ENCODE results near the gene UNC93A.

The UNC93A gene

DNA sequence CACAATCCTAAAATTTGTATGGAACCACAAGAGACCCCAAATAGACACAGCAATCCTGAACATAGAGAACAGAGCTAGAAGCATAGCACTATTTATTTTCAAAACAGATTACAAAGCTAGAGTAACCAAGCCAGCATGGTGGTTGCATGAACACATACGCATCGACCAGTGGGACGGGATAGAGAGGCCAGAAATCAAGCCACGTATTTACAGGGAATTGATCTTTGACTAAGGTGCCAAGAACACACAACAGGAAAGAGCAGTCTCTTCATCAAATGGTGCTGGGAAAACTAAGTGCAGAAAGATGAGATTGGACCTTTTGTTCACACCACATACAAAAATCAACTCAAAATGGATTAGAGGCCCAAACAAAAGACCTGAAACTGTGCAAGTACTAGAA, 54.8 kb downstream of the UNC93A start:
- POLR2A ChIA-PET, result no interaction called here
- DNase-seq (ENCODE audit: extremely low spot score), result no peak
- CTCF ChIA-PET, result no interaction called here
- TF ChIP-seq NFRKB (IDR thresholded peaks at IDR 0.05) (no peak), SUZ12 (IDR thresholded peaks at IDR 0.05) (no peak), ELF4 (IDR thresholded peaks at IDR 0.05) (no peak), LEF1 (IDR thresholded peaks at IDR 0.05; ENCODE audit: borderline replicate concordance) (no peak), HDGF (IDR thresholded peaks at IDR 0.05; ENCODE audit: borderline replicate concordance) (no peak), SP1 (IDR thresholded peaks at IDR 0.05) (no peak), CTBP1 (IDR thresholded peaks at IDR 0.05; ENCODE audit: borderline replicate concordance) (no peak), ARNT (IDR thresholded peaks at IDR 0.05) (no peak)

GRCh38 chr6:167347226-167347625, 56.1 kb downstream of the UNC93A start:
- DNase-seq (ENCODE audit: extremely low spot score), result no peak
- TF ChIP-seq CTBP1 (IDR thresholded peaks at IDR 0.05; ENCODE audit: borderline replicate concordance), result no peak
- no peak for TF ChIP-seq FOXA1 (IDR thresholded peaks at IDR 0.05)
- no peak for TF ChIP-seq HDGF (IDR thresholded peaks at IDR 0.05; ENCODE audit: borderline replicate concordance)
- TF ChIP-seq ELF4 (IDR thresholded peaks at IDR 0.05), result no peak
- TF ChIP-seq NFRKB (IDR thresholded peaks at IDR 0.05), result no peak
- TF ChIP-seq ZNF384 (IDR thresholded peaks at IDR 0.05), result no peak
- TF ChIP-seq, protein P1, sequence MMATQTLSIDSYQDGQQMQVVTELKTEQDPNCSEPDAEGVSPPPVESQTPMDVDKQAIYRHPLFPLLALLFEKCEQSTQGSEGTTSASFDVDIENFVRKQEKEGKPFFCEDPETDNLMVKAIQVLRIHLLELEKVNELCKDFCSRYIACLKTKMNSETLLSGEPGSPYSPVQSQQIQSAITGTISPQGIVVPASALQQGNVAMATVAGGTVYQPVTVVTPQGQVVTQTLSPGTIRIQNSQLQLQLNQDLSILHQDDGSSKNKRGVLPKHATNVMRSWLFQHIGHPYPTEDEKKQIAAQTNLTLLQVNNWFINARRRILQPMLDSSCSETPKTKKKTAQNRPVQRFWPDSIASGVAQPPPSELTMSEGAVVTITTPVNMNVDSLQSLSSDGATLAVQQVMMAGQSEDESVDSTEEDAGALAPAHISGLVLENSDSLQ (IDR thresholded peaks at IDR 0.05), result no peak
- TF ChIP-seq SUZ12 (IDR thresholded peaks at IDR 0.05), result no peak
- CTCF ChIA-PET, result no interaction called here
- POLR2A ChIA-PET, result no interaction called here

DNA sequence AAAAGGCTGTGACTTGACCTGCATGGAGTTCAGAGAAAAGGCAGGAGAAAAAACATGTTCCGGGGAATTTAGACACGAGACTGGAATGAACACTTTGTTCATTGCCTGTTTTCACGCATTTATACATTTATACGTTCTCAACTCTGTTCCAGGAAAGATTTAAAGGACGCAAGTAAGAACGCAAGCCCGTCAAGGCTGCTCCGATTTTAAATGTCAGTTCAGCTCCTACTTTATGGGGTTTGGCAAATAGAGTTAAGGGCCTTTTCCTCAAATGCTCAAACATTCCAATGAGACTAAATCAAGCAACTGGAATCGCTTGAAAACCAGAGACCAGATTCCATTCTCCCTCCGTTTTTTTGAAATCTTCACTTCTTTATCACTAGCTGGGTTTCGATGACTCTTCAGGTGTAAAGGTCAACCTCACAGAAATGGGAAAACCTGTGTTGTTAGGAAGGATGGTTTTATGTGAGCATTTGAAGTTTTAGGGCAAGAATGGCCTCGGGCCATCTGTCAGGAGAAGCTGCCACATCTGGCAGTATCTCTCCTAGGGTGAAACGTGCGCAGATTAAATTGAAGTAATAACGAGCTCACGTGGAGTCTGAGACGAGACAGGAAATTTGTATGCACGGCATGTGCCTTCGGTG, 58.6 kb downstream of the UNC93A start:
- DNase-seq (ENCODE audit: extremely low spot score), result no peak

GRCh38 chr6:167350275-167350696, 59.2 kb downstream of the UNC93A start:
- ChIA-PET CTCF (interaction anchor here (1.1 to 1.7 kb wide), 2 partner anchors 9 to 138 kb away, joined by 4 to 11 read pairs; no protein-coding TSS in a partner anchor), POLR2A (interaction anchor here (1.5 kb wide), 2 partner anchors 9 to 32 kb away, joined by 4 to 10 read pairs; no protein-coding TSS in a partner anchor)
- no peak for TF ChIP-seq FOXK2 (IDR thresholded peaks at IDR 0.05)
- no peak for TF ChIP-seq BHLHE40 (IDR thresholded peaks at IDR 0.05; ENCODE audit: borderline replicate concordance)
- no peak for TF ChIP-seq NFRKB (IDR thresholded peaks at IDR 0.05)
- no peak for TF ChIP-seq FOXA1 (IDR thresholded peaks at IDR 0.05)
- no peak for TF ChIP-seq SUZ12 (IDR thresholded peaks at IDR 0.05)
- no peak for DNase-seq (ENCODE audit: extremely low spot score)

More for the DNA sequence above, 58.6 kb downstream of the UNC93A start:
- ChIA-PET POLR2A (no interaction called here), CTCF (no interaction called here)
- TF ChIP-seq, protein P1 (IDR thresholded peaks at IDR 0.05), result no peak
- TF ChIP-seq FOXA1 (IDR thresholded peaks at IDR 0.05), result no peak
- TF ChIP-seq SUZ12 (IDR thresholded peaks at IDR 0.05), result no peak
- no peak for TF ChIP-seq FOXM1 (IDR thresholded peaks at IDR 0.05; ENCODE audit: borderline replicate concordance)
- no peak for TF ChIP-seq TARDBP (IDR thresholded peaks at IDR 0.05)
- no peak for TF ChIP-seq HDGF (IDR thresholded peaks at IDR 0.05; ENCODE audit: borderline replicate concordance)
- TF ChIP-seq CTBP1 (IDR thresholded peaks at IDR 0.05; ENCODE audit: borderline replicate concordance), result no peak
- no peak for TF ChIP-seq ARNT (IDR thresholded peaks at IDR 0.05)
- no peak for TF ChIP-seq ZNF384 (IDR thresholded peaks at IDR 0.05)
- TF ChIP-seq ELF4 (IDR thresholded peaks at IDR 0.05), result no peak
- TF ChIP-seq LEF1 (IDR thresholded peaks at IDR 0.05; ENCODE audit: borderline replicate concordance), result no peak
- no peak for TF ChIP-seq FOXK2 (IDR thresholded peaks at IDR 0.05)
- TF ChIP-seq BHLHE40 (IDR thresholded peaks at IDR 0.05; ENCODE audit: borderline replicate concordance), result no peak
- TF ChIP-seq NFRKB (IDR thresholded peaks at IDR 0.05), result no peak
- TF ChIP-seq L3MBTL2 (conservative IDR thresholded peaks at IDR 0.05), result no peak
- TF ChIP-seq SP1 (IDR thresholded peaks at IDR 0.05), result no peak

DNA sequence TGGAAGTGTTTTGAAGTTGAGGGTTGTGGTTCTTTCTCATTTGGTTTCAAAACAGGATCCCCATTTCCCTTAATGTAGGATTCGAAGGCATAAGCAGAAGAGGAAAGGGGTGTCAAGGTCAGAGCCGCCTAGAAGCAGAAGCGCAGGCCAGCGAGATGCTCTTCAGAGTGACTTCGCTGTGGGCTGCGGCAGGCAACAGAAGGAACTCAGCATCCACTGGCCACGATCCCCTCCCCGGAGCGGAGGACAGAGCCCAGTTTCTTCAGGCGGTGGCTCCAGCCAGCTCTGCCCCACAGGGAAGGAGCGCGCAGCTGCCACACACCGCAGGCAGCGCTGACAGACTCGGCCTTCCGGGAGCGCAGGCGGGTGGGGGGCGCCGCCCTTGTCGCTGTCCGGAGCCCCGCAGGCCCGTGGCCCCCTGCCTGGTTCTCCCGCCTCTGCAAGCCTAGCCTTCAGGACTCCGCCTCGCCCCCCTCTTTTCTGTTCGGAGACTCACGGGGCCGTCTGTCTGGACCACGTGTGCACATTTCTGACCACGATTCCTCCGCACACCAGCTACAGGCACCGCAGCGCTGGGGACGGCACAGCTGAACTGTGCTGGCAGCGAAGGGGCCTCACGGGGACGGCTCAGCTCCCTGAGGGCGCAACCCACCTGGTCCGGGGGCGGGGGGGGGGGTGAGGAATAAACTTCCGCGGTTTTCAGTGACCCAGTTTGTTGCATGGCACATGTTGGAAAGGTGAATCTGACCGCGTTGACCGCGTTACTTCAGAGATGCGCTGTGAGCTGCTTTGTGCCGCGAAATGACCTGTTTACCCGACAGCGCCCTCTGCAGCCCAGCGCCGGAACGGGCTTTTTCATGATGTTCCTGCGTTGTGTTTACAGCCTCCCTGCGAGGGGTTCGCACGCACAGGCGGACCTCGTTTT, 59.9 kb downstream of the UNC93A start:
- ChIA-PET CTCF (interaction anchor here (0.6 to 1.7 kb wide), 15 partner anchors 10 to 1019 kb away, joined by 3 to 11 read pairs (median 4); no protein-coding TSS in a partner anchor), POLR2A (interaction anchor here (0.7 to 1.7 kb wide), 6 partner anchors 10 to 142 kb away, joined by 3 to 10 read pairs (median 4); no protein-coding TSS in a partner anchor)
- peak; percentile 87 for DNase-seq (ENCODE audit: extremely low spot score)

GRCh38 chr6:167351656-167352345, 60.7 kb downstream of the UNC93A start:
- CTCF ChIA-PET, result interaction anchor here (0.7 to 1.7 kb wide), 8 partner anchors 10 to 1018 kb away, joined by 3 to 11 read pairs (median 4); no protein-coding TSS in a partner anchor
- no peak for DNase-seq (ENCODE audit: extremely low spot score)
- POLR2A ChIA-PET, result interaction anchor here (0.7 to 1.7 kb wide), 6 partner anchors 11 to 143 kb away, joined by 3 to 10 read pairs (median 4); no protein-coding TSS in a partner anchor
- no peak for TF ChIP-seq FOXK2 (IDR thresholded peaks at IDR 0.05)
- TF ChIP-seq CTBP1 (IDR thresholded peaks at IDR 0.05; ENCODE audit: borderline replicate concordance), result no peak
- no peak for TF ChIP-seq L3MBTL2 (conservative IDR thresholded peaks at IDR 0.05)
- no peak for TF ChIP-seq TARDBP (IDR thresholded peaks at IDR 0.05)
- TF ChIP-seq HDGF (IDR thresholded peaks at IDR 0.05; ENCODE audit: borderline replicate concordance), result no peak
- TF ChIP-seq SP1 (IDR thresholded peaks at IDR 0.05), result no peak
- no peak for TF ChIP-seq FOXA1 (IDR thresholded peaks at IDR 0.05)
- no peak for TF ChIP-seq ELF4 (IDR thresholded peaks at IDR 0.05)
- TF ChIP-seq LEF1 (IDR thresholded peaks at IDR 0.05; ENCODE audit: borderline replicate concordance), result no peak
- no peak for TF ChIP-seq FOXM1 (IDR thresholded peaks at IDR 0.05; ENCODE audit: borderline replicate concordance)
- TF ChIP-seq BHLHE40 (IDR thresholded peaks at IDR 0.05; ENCODE audit: borderline replicate concordance), result no peak
- no peak for TF ChIP-seq ARNT (IDR thresholded peaks at IDR 0.05)
- TF ChIP-seq NFRKB (IDR thresholded peaks at IDR 0.05), result no peak

More for the DNA sequence above, 59.9 kb downstream of the UNC93A start:
- TF ChIP-seq L3MBTL2 (conservative IDR thresholded peaks at IDR 0.05), result peak; percentile 96
- no peak for TF ChIP-seq SUZ12 (IDR thresholded peaks at IDR 0.05)
- TF ChIP-seq CTBP1 (IDR thresholded peaks at IDR 0.05; ENCODE audit: borderline replicate concordance), result peak; percentile 37; the same call in 1 of the 2 replicates
- TF ChIP-seq NFRKB (IDR thresholded peaks at IDR 0.05), result no peak
- TF ChIP-seq ELF4 (IDR thresholded peaks at IDR 0.05), result no peak
- TF ChIP-seq ARNT (IDR thresholded peaks at IDR 0.05), result peak; percentile 96
- no peak for TF ChIP-seq FOXM1 (IDR thresholded peaks at IDR 0.05; ENCODE audit: borderline replicate concordance)

All from HEK293T (cell line).